Adipocyte (in vitro differentiated cells): ENCODE results near the gene CYSLTR2.
"Not testable (repeated sequence)": the region's sequence is repeated elsewhere in the genome, so short reads cannot be mapped to it uniquely, and the experiment has no call there.

Experiments used
- DNase-seq: peaks from one replicate; pipeline ENCODE4 v3.0.0-alpha.2; 2015; ENCODE audit warnings: low read depth
- H3K27me3 ChIP-seq: replicated peaks from 2 replicates; pipeline ENCODE4 v1.7.0; 2013; ENCODE audit warnings: mild to moderate bottlenecking, low read length, moderate library complexity; ENCODE audit not compliant: control insufficient read depth, insufficient read depth
- H3K36me3 ChIP-seq: 2 replicates; pipeline ENCODE4 v1.7.0; 2013; ENCODE audit warnings: low read length, mild to moderate bottlenecking, moderate library complexity; ENCODE audit not compliant: control insufficient read depth, insufficient read depth, severe bottlenecking
- H3K4me1 ChIP-seq: 2 replicates; pipeline ENCODE4 v1.7.0; 2013; ENCODE audit warnings: mild to moderate bottlenecking, low read length, moderate library complexity; ENCODE audit not compliant: control insufficient read depth, insufficient read depth
- H3K4me3 ChIP-seq: 2 replicates; pipeline ENCODE4 v1.7.0; 2013; ENCODE audit warnings: mild to moderate bottlenecking, low read length, moderate library complexity
- H3K9ac ChIP-seq: 2 replicates; pipeline ENCODE4 v1.7.0; 2013; ENCODE audit warnings: mild to moderate bottlenecking, low read length, moderate library complexity
- H3K9me3 ChIP-seq: 2 replicates; pipeline ENCODE4 v1.7.0; 2013; ENCODE audit warnings: mild to moderate bottlenecking, low read length, moderate library complexity; ENCODE audit not compliant: control insufficient read depth

Gene CYSLTR2

GRCh38 chr13:48662226-48662625 is 8.5 kb downstream of the CYSLTR2 start:
- Histone ChIP-seq H3K27me3 (no peaks in the 10 kb centered on the region), H3K9ac (no peak overlapping the region), H3K4me1 (peaks cover 11% of the 10 kb centered on the region), H3K36me3 (no peaks in the 10 kb centered on the region), H3K9me3 (peaks cover 12% of the 10 kb centered on the region), H3K4me3 (no peak overlapping the region)
- no peak for DNase-seq

- Histone ChIP-seq H3K36me3 (no peaks in the 10 kb centered on the region), H3K9ac (no peak overlapping the region), H3K9me3 (peaks cover 21% of the 10 kb centered on the region), H3K27me3 (no peaks in the 10 kb centered on the region), H3K4me3 (no peak overlapping the region), H3K4me1 (no peaks in the 10 kb centered on the region)
- no peak for DNase-seq
Observed at GRCh38 chr13:48667136-48667535, 13.4 kb downstream of the CYSLTR2 start.

GRCh38 chr13:48671421-48671820 is 17.7 kb downstream of the CYSLTR2 start:
- H3K27me3 ChIP-seq, H3K4me3 ChIP-seq, H3K4me1 ChIP-seq, H3K36me3 ChIP-seq, DNase-seq, H3K9ac ChIP-seq: not testable (repeated sequence)
- H3K9me3 ChIP-seq: peaks cover 17% of the 10 kb centered on the region

- H3K4me1 ChIP-seq: no peaks in the 10 kb centered on the region
- no peak for DNase-seq
- H3K9ac ChIP-seq: no peak overlapping the region
- H3K27me3 ChIP-seq: peaks cover 26% of the 10 kb centered on the region
- no peaks in the 10 kb centered on the region for H3K36me3 ChIP-seq
- H3K9me3 ChIP-seq: peaks cover 16% of the 10 kb centered on the region
- no peak overlapping the region for H3K4me3 ChIP-seq
Observed at GRCh38 chr13:48675247-48675646, 21.5 kb downstream of the CYSLTR2 start.

GRCh38 chr13:48678316-48678715 is 24.6 kb downstream of the CYSLTR2 start:
- Histone ChIP-seq H3K9me3 (peaks cover 7% of the 10 kb centered on the region), H3K4me3 (no peak overlapping the region), H3K27me3 (peaks cover 37% of the 10 kb centered on the region), H3K36me3 (no peaks in the 10 kb centered on the region), H3K4me1 (no peaks in the 10 kb centered on the region), H3K9ac (no peak overlapping the region)
- no peak for DNase-seq

- DNase-seq: no peak
- Histone ChIP-seq H3K9ac (no peak overlapping the region), H3K4me1 (no peaks in the 10 kb centered on the region), H3K36me3 (no peaks in the 10 kb centered on the region), H3K27me3 (peaks cover 37% of the 10 kb centered on the region), H3K4me3 (no peak overlapping the region), H3K9me3 (peaks cover 7% of the 10 kb centered on the region)
Observed at GRCh38 chr13:48679941-48680680, 26.4 kb downstream of the CYSLTR2 start.

GRCh38 chr13:48680756-48681392 is 27.1 kb downstream of the CYSLTR2 start:
- H3K9ac ChIP-seq: no peak overlapping the region
- H3K27me3 ChIP-seq: peaks cover 37% of the 10 kb centered on the region
- peaks cover under 1% of the 10 kb centered on the region for H3K9me3 ChIP-seq
- H3K4me1 ChIP-seq: no peaks in the 10 kb centered on the region
- H3K4me3 ChIP-seq: no peak overlapping the region
- no peaks in the 10 kb centered on the region for H3K36me3 ChIP-seq
- DNase-seq: no peak

- Histone ChIP-seq H3K4me3 (no peak overlapping the region), H3K27me3 (peaks cover 32% of the 10 kb centered on the region), H3K4me1 (no peaks in the 10 kb centered on the region), H3K36me3 (no peaks in the 10 kb centered on the region), H3K9me3 (no peaks in the 10 kb centered on the region), H3K9ac (no peak overlapping the region)
- DNase-seq: no peak
Observed at GRCh38 chr13:48681905-48682304, 28.2 kb downstream of the CYSLTR2 start.

- no peak overlapping the region for H3K9ac ChIP-seq
- DNase-seq: no peak
- H3K4me1 ChIP-seq: no peaks in the 10 kb centered on the region
- H3K27me3 ChIP-seq: peaks cover 27% of the 10 kb centered on the region
- no peaks in the 10 kb centered on the region for H3K36me3 ChIP-seq
- no peak overlapping the region for H3K4me3 ChIP-seq
- no peaks in the 10 kb centered on the region for H3K9me3 ChIP-seq
Observed at GRCh38 chr13:48682436-48682835, 28.7 kb downstream of the CYSLTR2 start.

GRCh38 chr13:48686636-48687210 is 33.0 kb downstream of the CYSLTR2 start:
- no peaks in the 10 kb centered on the region for H3K9me3 ChIP-seq
- H3K4me1 ChIP-seq: no peaks in the 10 kb centered on the region
- H3K4me3 ChIP-seq: no peak overlapping the region
- H3K27me3 ChIP-seq: peaks cover 1% of the 10 kb centered on the region
- no peak overlapping the region for H3K9ac ChIP-seq
- DNase-seq: no peak
- H3K36me3 ChIP-seq: no peaks in the 10 kb centered on the region

- Histone ChIP-seq H3K27me3 (no peaks in the 10 kb centered on the region), H3K9me3 (no peaks in the 10 kb centered on the region), H3K9ac (no peak overlapping the region), H3K4me3 (no peak overlapping the region), H3K4me1 (no peaks in the 10 kb centered on the region), H3K36me3 (no peaks in the 10 kb centered on the region)
- DNase-seq: no peak
Observed at GRCh38 chr13:48687249-48687648, 33.5 kb downstream of the CYSLTR2 start.
